HepG2 (cell line): ENCODE measurements around the gene ITGB2. TPM values are rescaled to one million over a fixed set of nuclear protein-coding genes. Genes with fewer than 3 reads are reported as not detected.

ENCODE experiments used
- AHR ChIP-seq: IDR thresholded peaks from 2 replicates; pipeline ENCODE4 v1.6.1; 2018; ENCODE audit warnings: missing genetic modification reagents, missing compliant biosample characterization
- ATRX ChIP-seq: sonication (generic); formaldehyde crosslinking; IDR thresholded peaks from 2 replicates; pipeline ENCODE4 v1.4.0; 2020; ENCODE audit warnings: missing genetic modification reagents, borderline replicate concordance
- CREB3 ChIP-seq: sonication (generic); formaldehyde crosslinking; IDR thresholded peaks from 2 replicates; pipeline ENCODE4 v1.5.0; 2020; ENCODE audit warnings: missing genetic modification reagents
- DNMT3B ChIP-seq: conservative IDR thresholded peaks from 2 replicates; pipeline ENCODE4 v1.6.1; 2016; ENCODE audit warnings: missing biosample characterization, control low read depth
- GATAD1 ChIP-seq: IDR thresholded peaks from 2 replicates; pipeline ENCODE4 v1.6.1; 2016; ENCODE audit warnings: missing genetic modification reagents, missing compliant biosample characterization
- HDAC6 ChIP-seq: fragments of 200-600 bp; sonication (generic); IDR thresholded peaks from 2 replicates; pipeline ENCODE4 v1.7.0; 2017; ENCODE audit warnings: mild to moderate bottlenecking, antibody characterized with exemption, low read length, low read depth
- KAT8 ChIP-seq: IDR thresholded peaks from 2 replicates; pipeline ENCODE4 v1.6.1; 2016; ENCODE audit warnings: missing genetic modification reagents, missing compliant biosample characterization
- KDM6A ChIP-seq: IDR thresholded peaks from 2 replicates; pipeline ENCODE4 v1.6.1; 2016; ENCODE audit warnings: low read depth
- KMT2B ChIP-seq: IDR thresholded peaks from 2 replicates; pipeline ENCODE4 v1.6.1; 2016; ENCODE audit warnings: missing genetic modification reagents, missing compliant biosample characterization
- MTF1 ChIP-seq: sonication (generic); formaldehyde crosslinking; IDR thresholded peaks from 2 replicates; pipeline ENCODE4 v1.5.0; 2020; ENCODE audit warnings: missing genetic modification reagents
- NCOA2 ChIP-seq: sonication (generic); formaldehyde crosslinking; IDR thresholded peaks from 2 replicates; pipeline ENCODE4 v1.8.0; 2022; ENCODE audit warnings: inconsistent platforms
- POGZ ChIP-seq: sonication (generic); formaldehyde crosslinking; IDR thresholded peaks from 2 replicates; pipeline ENCODE4 v1.4.0; 2020; ENCODE audit warnings: mild to moderate bottlenecking, missing genetic modification reagents
- SNRNP70 ChIP-seq: fragments of 200-400 bp; formaldehyde crosslinking; IDR thresholded peaks from 2 replicates; pipeline ENCODE4 v1.6.1; 2017; ENCODE audit warnings: mild to moderate bottlenecking, low read depth, low read length, moderate library complexity
- SPEN ChIP-seq: sonication (generic); formaldehyde crosslinking; IDR thresholded peaks from 2 replicates; pipeline ENCODE4 v1.5.1; 2020; ENCODE audit warnings: low read depth, mild to moderate bottlenecking, missing genetic modification reagents
- SUZ12 ChIP-seq: fragments of 150-350 bp; IDR thresholded peaks from 2 replicates; pipeline ENCODE4 v1.6.1; 2014; ENCODE audit warnings: low read depth, low read length
- TBL1XR1 ChIP-seq: fragments of 150-350 bp; IDR thresholded peaks from 2 replicates; pipeline ENCODE4 v1.6.1; 2014; ENCODE audit warnings: borderline replicate concordance, low read length; ENCODE audit not compliant: partially characterized antibody
- ZNF136 ChIP-seq: sonication (generic); formaldehyde crosslinking; IDR thresholded peaks from 2 replicates; pipeline ENCODE4 v1.8.1; 2022; ENCODE audit warnings: low read depth, mild to moderate bottlenecking, moderate library complexity, missing genetic modification reagents
- ZNF17 ChIP-seq: sonication (generic); formaldehyde crosslinking; IDR thresholded peaks from 2 replicates; pipeline ENCODE4 v1.5.0; 2020; ENCODE audit warnings: mild to moderate bottlenecking, missing genetic modification reagents
- polyA plus RNA-seq, 8 experiments: library from polyadenylated mRNA; depleted of rRNA in 3 of 8; stranded (reverse) in 7 of 8; unstranded in 1 of 8; fragments of >200 nt; fragmentation: Illumina TruSeq in 4 of 8; extraction: Trizol in 4 of 8; gene quantifications; 2 replicates each; pipeline versions ENCODE4 v1.2.1 to v1.2.3, GENCODE V29; 2011 to 2016; ENCODE audit warnings: low read depth in 4 of 8, missing spikeins in 1 of 8, mixed read lengths in 1 of 8; ENCODE audit not compliant: insufficient read depth in 1 of 8
- total RNA-seq, 5 experiments: library from RNA; depleted of rRNA; stranded (reverse); fragments of >200 nt; fragmentation: Illumina TruSeq; extraction: Trizol; gene quantifications; 2 replicates each; pipeline ENCODE4 v1.2.3, GENCODE V29; 2016; ENCODE audit warnings: low read depth in 1 of 5
- TF ChIP-seq, protein P1 (sequence below), 2 experiments: sonication (generic) in 1 of 2; formaldehyde crosslinking in 1 of 2; IDR thresholded peaks; 2 replicates each; pipeline versions ENCODE4 v1.5.1 to v1.6.1; 2011 to 2020; ENCODE audit warnings: borderline replicate concordance in 1 of 2, low read depth in 1 of 2, low read length in 1 of 2, mild to moderate bottlenecking in 1 of 2, missing genetic modification reagents in 1 of 2, moderate library complexity in 1 of 2
- TF ChIP-seq, protein P2 (sequence below): sonication (generic); formaldehyde crosslinking; IDR thresholded peaks from 2 replicates; pipeline ENCODE4 v1.5.0; 2020; ENCODE audit warnings: missing genetic modification reagents
- TF ChIP-seq, protein P3 (sequence below): sonication (generic); formaldehyde crosslinking; IDR thresholded peaks from 2 replicates; pipeline ENCODE4 v1.8.0; 2022; ENCODE audit warnings: mild to moderate bottlenecking, missing genetic modification reagents, moderate library complexity
- TF ChIP-seq, protein P4 (sequence below): sonication (generic); formaldehyde crosslinking; IDR thresholded peaks from 2 replicates; pipeline ENCODE4 v1.4.0; 2020; ENCODE audit warnings: missing genetic modification reagents
- TF ChIP-seq, protein P5 (sequence below): IDR thresholded peaks from 2 replicates; pipeline ENCODE4 v1.6.1; 2016

ITGB2 gene
- total and polyA plus RNA-seq, 2 of the 13 experiments (the other 11 are each of a cell fraction or from before 2014, with no cell fraction given) = 4.2 to 18.0 TPM

- TF ChIP-seq MTF1 (CRISPR knock-in tag) = no peak
- TF ChIP-seq, protein P1, sequence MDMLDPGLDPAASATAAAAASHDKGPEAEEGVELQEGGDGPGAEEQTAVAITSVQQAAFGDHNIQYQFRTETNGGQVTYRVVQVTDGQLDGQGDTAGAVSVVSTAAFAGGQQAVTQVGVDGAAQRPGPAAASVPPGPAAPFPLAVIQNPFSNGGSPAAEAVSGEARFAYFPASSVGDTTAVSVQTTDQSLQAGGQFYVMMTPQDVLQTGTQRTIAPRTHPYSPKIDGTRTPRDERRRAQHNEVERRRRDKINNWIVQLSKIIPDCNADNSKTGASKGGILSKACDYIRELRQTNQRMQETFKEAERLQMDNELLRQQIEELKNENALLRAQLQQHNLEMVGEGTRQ (IDR thresholded peaks at IDR 0.05; ENCODE audit: low read depth, low read length) = no peak
- TF ChIP-seq, protein P1 (CRISPR knock-in tag; IDR thresholded peaks at IDR 0.05; ENCODE audit: borderline replicate concordance) = no peak
- TF ChIP-seq ZNF17 (CRISPR knock-in tag) = no peak
- TF ChIP-seq, protein P2, sequence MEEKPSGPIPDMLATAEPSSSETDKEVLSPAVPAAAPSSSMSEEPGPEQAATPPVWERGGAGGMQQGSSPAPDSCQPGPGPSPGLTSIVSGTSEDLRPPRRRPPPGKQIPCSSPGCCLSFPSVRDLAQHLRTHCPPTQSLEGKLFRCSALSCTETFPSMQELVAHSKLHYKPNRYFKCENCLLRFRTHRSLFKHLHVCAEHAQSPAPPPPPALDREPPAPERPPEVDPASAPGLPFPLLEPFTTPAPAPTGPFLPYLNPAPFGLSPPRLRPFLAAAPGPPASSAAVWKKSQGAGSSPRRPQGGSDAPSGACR (CRISPR knock-in tag) = no peak; the same call in 1 of the 2 replicates
- no peak for TF ChIP-seq SUZ12
- TF ChIP-seq GATAD1 = no peak
- no peak for TF ChIP-seq ATRX (CRISPR knock-in tag)
- TF ChIP-seq DNMT3B (CRISPR knock-in tag) = 0 out of 2 replicates have a peak, but pooled peaks have one; percentile 30
- TF ChIP-seq, protein P3, sequence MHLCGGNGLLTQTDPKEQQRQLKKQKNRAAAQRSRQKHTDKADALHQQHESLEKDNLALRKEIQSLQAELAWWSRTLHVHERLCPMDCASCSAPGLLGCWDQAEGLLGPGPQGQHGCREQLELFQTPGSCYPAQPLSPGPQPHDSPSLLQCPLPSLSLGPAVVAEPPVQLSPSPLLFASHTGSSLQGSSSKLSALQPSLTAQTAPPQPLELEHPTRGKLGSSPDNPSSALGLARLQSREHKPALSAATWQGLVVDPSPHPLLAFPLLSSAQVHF (CRISPR knock-in tag) = no peak
- TF ChIP-seq AHR (CRISPR knock-in tag) = no peak
- TF ChIP-seq, protein P4, sequence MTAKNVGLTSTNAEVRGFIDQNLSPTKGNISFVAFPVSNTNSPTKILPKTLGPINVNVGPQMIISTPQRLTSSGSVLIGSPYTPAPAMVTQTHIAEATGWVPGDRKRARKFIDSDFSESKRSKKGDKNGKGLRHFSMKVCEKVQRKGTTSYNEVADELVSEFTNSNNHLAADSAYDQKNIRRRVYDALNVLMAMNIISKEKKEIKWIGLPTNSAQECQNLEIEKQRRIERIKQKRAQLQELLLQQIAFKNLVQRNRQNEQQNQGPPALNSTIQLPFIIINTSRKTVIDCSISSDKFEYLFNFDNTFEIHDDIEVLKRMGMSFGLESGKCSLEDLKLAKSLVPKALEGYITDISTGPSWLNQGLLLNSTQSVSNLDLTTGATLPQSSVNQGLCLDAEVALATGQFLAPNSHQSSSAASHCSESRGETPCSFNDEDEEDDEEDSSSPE (CRISPR knock-in tag) = no peak
- no peak for TF ChIP-seq KAT8
- TF ChIP-seq HDAC6 = no peak
- TF ChIP-seq ZNF136 (CRISPR knock-in tag) = no peak
- 0 out of 2 replicates have a peak, but pooled peaks have one; percentile 33 for TF ChIP-seq POGZ (CRISPR knock-in tag)
- no peak for TF ChIP-seq SNRNP70
- TF ChIP-seq, protein P5, sequence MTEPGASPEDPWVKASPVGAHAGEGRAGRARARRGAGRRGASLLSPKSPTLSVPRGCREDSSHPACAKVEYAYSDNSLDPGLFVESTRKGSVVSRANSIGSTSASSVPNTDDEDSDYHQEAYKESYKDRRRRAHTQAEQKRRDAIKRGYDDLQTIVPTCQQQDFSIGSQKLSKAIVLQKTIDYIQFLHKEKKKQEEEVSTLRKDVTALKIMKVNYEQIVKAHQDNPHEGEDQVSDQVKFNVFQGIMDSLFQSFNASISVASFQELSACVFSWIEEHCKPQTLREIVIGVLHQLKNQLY (CRISPR knock-in tag) = no peak
- no peak for TF ChIP-seq KMT2B (CRISPR knock-in tag)
- no peak for TF ChIP-seq KDM6A (CRISPR knock-in tag)
- TF ChIP-seq TBL1XR1 = no peak
- TF ChIP-seq SPEN (CRISPR knock-in tag) = no peak; the same call in 1 of the 2 replicates
- peak; percentile 85 for TF ChIP-seq NCOA2 (CRISPR knock-in tag)
- no peak for TF ChIP-seq CREB3 (CRISPR knock-in tag)
Observed at GRCh38 chr21:44869781-44870747, 50.6 kb downstream of the ITGB2 start (continued).
